Stimulated activated CD4-positive, alpha-beta T cell treated with anti-CD3 and anti-CD28 coated beads, Interleukin-4, amount 100 ng/mL, for 1 hour (primary cell): ENCODE results near the gene DNAJC24.

Experiments used
- DNase-seq: peaks from one replicate; pipeline ENCODE4 v3.0.0-alpha.2; 2020

DNAJC24 gene

GRCh38 chr11:31417357-31417756 is 47.7 kb downstream of the DNAJC24 start:
- no peak for DNase-seq

GRCh38 chr11:31417816-31418215 is 48.2 kb downstream of the DNAJC24 start:
- DNase-seq, result no peak

DNA sequence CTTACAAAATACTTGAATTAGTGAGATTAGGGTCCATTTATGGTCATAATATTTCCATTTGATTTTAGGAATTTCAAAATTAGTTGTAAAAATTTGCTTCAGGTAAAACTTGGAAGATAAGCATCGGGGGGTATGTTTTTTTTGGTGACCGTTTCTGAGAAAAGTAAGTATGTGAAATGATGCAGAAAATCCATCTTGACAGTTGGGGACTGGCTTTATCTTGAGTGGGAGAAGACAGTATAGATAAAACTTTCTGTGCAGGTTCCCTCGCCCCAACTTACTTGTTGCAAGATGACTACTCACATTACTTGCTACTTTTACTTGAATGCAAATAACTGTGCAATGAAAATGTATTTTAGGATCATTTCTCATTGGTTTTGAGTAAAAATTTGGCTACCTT is 49.5 kb downstream of the DNAJC24 start:
- no peak for DNase-seq

GRCh38 chr11:31419669-31420068 is 50.0 kb downstream of the DNAJC24 start:
- DNase-seq, result no peak

DNA sequence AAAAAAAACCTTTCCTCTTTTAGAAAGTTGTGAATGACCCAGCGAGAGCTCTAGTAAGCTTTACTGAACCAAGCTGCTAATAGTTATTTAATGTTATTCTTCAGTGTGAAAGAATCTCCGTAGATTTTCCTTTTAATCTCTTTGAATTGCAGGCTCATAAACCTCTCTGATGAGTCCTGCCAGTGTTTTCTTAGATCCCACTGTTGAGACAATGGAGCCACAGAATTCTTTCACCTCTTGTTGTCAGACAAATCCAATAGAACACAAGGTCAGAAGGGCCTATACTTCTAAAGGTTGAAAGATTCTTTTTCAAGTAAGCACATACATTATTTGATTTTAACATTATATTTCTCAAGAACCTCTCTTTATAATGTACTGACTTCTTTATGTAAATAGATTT is 52.2 kb downstream of the DNAJC24 start:
- DNase-seq, result no peak

DNA sequence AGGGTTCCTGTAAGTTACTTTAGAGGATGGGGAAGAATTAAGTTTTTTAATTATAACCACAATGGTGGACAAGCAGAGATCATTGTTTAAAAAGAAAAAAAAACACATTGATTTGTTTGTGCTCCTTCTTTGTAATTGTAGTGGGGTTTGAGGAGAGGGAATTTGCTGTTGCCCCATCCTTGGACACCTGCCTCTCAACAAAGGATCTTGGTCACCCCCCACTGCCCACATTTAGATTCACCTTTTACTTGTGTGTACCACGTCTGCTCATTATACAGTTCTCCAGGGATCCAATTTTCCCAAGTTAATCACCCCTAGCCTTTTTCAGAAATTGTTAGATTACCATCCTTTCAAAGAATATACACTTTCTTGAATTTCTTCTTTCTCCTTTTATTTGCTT is 53.0 kb downstream of the DNAJC24 start:
- no peak for DNase-seq

DNA sequence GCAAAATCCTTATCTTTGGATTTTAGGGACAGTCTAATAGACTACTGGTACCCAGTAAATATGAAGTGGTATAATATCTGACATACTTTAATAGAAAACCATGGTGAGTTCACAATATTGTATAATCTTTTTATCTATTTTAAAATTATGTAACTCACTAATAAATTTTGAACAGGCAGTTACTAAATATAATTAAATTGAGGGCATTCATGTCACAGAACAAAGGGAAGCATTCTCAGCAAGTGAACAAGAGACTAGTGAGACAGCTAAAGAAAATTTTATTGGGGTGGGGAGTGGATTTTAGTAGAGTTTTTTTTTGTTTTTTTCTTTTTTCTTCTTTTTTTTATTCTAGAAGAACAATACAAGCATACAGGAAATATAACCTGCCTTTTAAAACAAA is 55.0 kb downstream of the DNAJC24 start:
- no peak for DNase-seq

DNA sequence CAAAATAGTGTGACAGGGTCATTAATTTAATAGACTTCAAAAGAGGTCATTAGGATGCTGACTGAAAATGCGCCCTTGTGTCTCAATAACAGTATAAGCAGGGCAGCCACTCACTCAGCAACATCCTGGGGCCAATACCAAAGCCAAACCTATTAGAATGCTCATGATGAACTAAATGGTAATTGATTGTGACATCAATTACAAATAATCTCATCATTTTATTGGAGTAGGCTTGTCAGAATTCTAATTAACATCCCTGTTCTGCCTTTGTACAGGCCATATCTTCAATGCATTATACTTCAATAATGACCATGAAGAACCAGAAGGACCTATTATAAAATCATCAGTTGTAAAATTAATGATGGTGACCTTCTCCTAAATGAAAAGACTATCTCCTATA is 64.2 kb downstream of the DNAJC24 start:
- DNase-seq, result no peak

- DNase-seq, result no peak
Observed at GRCh38 chr11:31437742-31438435, 68.2 kb downstream of the DNAJC24 start.

- no peak for DNase-seq
Observed at GRCh38 chr11:31441296-31441695, 71.6 kb downstream of the DNAJC24 start.

GRCh38 chr11:31442086-31442485 is 72.4 kb downstream of the DNAJC24 start:
- no peak for DNase-seq

- DNase-seq, result no peak
Observed at GRCh38 chr11:31443802-31444201, 74.1 kb downstream of the DNAJC24 start.

GRCh38 chr11:31445621-31446020 is 76.0 kb downstream of the DNAJC24 start:
- no peak for DNase-seq

DNA sequence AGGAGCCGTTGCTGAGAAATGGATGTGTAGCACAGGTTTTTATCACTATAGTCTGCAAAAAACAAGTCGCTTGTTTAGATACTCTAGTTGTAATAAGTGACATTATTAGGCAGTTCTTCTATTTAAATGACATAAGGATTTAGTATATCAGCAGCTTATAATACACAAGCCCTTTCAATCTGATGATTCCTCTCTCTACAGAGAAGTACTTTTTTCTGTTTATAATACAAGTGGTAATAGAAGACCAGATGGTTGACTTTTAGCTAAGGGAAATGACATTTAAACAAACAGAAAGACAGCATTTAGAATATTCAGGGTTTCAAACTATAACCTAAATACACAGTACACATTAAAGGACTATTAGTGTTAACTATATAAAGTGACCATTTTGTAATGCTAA is 79.4 kb downstream of the DNAJC24 start:
- DNase-seq, result no peak

GRCh38 chr11:31450841-31451240 is 81.2 kb downstream of the DNAJC24 start:
- no peak for DNase-seq

- DNase-seq, result no peak
Observed at GRCh38 chr11:31455177-31455576, 85.5 kb downstream of the DNAJC24 start.

- no peak for DNase-seq
Observed at GRCh38 chr11:31464436-31464835, 94.8 kb downstream of the DNAJC24 start.

DNA sequence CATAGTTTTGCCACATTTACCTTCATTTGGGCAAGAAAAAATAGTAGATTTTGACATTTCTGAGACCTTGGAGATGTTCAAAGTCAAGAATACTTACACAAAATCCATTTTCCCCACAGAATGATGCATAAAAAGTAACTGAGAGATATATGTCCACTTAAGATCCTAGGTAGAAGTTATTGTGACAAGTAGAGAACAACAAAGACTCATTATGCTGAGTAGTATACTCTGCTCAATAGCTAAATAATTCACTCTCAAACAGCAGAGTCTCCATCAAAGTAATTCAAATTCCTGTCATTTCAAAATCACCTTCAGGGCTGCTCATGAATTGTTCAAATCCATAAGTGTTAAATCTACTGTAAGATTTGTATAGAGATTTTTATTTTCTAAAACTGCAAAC is 104.4 kb downstream of the DNAJC24 start:
- no peak for DNase-seq

DNA sequence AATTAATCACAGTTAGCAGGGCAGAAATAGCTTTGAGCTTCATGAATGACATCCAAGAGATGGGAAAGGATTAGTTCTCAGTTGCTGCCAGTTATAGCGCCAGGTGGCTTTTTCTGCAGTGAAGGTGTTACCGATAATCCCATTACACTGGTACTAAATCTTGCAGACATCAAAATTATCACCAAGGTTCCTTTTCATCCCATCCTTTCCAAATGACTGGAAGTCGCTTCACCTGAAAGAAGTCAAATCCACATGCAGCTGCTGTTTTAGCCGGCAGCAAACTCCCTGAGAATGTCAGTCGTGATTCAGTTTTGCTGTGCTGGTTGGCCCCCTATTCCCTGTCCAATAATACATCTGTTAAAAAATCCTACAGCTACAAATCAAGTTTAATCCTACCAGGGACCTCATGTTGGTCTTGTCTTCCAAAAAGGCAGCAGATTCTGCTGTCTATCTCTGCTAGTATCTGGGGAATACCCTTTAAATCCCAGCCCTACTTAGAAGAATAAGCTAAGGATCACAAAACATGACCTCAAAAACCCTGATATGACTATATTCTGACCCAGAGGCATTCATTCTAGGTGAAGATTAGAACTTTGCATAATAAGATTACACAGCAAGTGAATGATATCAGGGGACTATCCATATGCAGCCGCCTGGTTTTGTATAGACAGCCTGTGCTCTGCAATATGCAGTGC is 108.0 kb downstream of the DNAJC24 start:
- no peak for DNase-seq

GRCh38 chr11:31478223-31478590 is 108.5 kb downstream of the DNAJC24 start:
- DNase-seq, result no peak

DNA sequence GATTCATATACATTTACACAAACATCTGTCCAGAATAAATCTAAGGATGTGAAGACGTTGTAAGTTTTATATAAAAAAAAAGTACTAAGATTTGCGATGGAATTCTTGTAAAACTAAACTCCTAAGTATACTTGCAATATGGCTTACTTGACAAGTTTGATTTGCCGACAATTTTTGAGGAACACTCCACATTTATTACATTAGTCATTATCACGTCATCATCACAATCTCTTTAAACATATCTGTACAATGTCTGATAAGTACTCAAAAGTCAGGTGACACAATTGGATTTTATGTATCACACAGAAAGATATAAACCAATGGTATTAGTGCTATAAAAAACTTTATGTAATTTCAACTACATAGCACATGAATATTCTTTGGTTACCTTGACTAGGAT is 109.4 kb downstream of the DNAJC24 start:
- no peak for DNase-seq

DNA sequence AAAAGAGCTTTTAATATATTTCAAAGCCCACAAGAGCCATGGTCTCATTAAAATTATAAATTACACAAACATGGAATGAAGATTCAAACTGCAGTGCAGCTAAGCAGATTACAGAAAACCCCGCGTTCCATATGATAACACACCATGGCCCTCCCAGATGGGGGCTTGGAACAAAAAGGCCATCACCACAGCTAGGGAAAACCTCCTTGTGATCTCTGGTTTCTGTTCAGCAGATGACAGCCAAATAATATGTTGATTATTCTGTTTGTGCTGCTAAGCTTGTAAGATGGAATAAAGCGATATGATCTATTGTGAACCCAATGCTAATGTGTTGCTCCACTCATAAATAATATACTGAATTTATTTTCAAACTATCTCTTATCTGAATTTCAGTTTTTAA is 111.3 kb downstream of the DNAJC24 start:
- DNase-seq, result no peak
